ENCODE measurements around the gene PTPN1.

DNA sequence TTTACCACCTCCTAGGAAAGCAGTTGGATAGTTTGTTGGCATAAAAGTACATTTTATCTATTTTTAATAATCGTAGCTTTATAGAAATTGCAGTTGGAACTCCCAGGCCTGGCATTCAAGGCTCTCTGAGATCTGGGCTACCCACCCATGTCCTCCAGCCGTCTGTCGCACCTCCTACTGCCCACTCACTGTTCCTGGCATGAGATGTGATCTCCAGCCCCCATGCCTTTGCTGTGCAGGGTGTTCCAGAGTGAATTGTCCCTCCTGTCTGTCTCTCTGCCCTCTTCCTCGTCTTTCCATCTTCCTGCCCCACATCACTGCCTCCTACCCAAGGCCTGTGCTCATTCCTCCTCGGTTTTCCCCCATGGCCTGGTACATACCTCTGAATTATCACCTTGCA is 50.7 kb downstream of the PTPN1 start:
- no peak for TF ChIP-seq PTBP1 (IDR thresholded peaks at IDR 0.05; ENCODE audit: low read depth, low read length, poor library complexity, severe bottlenecking)
- no peak for TF ChIP-seq EZH2 (conservative IDR thresholded peaks at IDR 0.05; ENCODE audit: low read depth, low read length)
- TF ChIP-seq, protein P1, sequence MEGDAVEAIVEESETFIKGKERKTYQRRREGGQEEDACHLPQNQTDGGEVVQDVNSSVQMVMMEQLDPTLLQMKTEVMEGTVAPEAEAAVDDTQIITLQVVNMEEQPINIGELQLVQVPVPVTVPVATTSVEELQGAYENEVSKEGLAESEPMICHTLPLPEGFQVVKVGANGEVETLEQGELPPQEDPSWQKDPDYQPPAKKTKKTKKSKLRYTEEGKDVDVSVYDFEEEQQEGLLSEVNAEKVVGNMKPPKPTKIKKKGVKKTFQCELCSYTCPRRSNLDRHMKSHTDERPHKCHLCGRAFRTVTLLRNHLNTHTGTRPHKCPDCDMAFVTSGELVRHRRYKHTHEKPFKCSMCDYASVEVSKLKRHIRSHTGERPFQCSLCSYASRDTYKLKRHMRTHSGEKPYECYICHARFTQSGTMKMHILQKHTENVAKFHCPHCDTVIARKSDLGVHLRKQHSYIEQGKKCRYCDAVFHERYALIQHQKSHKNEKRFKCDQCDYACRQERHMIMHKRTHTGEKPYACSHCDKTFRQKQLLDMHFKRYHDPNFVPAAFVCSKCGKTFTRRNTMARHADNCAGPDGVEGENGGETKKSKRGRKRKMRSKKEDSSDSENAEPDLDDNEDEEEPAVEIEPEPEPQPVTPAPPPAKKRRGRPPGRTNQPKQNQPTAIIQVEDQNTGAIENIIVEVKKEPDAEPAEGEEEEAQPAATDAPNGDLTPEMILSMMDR (CRISPR knock-in tag; IDR thresholded peaks at IDR 0.05), result no peak
- TF ChIP-seq, protein P2, sequence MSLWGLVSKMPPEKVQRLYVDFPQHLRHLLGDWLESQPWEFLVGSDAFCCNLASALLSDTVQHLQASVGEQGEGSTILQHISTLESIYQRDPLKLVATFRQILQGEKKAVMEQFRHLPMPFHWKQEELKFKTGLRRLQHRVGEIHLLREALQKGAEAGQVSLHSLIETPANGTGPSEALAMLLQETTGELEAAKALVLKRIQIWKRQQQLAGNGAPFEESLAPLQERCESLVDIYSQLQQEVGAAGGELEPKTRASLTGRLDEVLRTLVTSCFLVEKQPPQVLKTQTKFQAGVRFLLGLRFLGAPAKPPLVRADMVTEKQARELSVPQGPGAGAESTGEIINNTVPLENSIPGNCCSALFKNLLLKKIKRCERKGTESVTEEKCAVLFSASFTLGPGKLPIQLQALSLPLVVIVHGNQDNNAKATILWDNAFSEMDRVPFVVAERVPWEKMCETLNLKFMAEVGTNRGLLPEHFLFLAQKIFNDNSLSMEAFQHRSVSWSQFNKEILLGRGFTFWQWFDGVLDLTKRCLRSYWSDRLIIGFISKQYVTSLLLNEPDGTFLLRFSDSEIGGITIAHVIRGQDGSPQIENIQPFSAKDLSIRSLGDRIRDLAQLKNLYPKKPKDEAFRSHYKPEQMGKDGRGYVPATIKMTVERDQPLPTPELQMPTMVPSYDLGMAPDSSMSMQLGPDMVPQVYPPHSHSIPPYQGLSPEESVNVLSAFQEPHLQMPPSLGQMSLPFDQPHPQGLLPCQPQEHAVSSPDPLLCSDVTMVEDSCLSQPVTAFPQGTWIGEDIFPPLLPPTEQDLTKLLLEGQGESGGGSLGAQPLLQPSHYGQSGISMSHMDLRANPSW (CRISPR knock-in tag; IDR thresholded peaks at IDR 0.05; ENCODE audit: borderline replicate concordance), result no peak
- no peak for TF ChIP-seq ZNF777 (CRISPR knock-in tag; IDR thresholded peaks at IDR 0.05)
- TF ChIP-seq ZNF121 (CRISPR knock-in tag; IDR thresholded peaks at IDR 0.05), result no peak
- TF ChIP-seq ZNF256 (CRISPR knock-in tag; conservative IDR thresholded peaks at IDR 0.05), result no peak
- no peak for TF ChIP-seq SP1 (IDR thresholded peaks at IDR 0.05)
- no peak for TF ChIP-seq SP1 (CRISPR knock-in tag; IDR thresholded peaks at IDR 0.05)
- no peak for TF ChIP-seq POLR2A (IDR thresholded peaks at IDR 0.05; ENCODE audit: insufficient read depth in 1 of 2, low read depth in 2 of 2, low read length in 2 of 2)
- TF ChIP-seq ZNF180 (CRISPR knock-in tag; IDR thresholded peaks at IDR 0.05; ENCODE audit: borderline replicate concordance, low read depth), result no peak
